ENCODE data around the gene PRAC1. TPM values are rescaled to one million over a fixed set of nuclear protein-coding genes. Genes with fewer than 3 reads are reported as not detected.

The PRAC1 gene
- total RNA-seq, 2 donors from 2014 or later = not detected

DNA sequence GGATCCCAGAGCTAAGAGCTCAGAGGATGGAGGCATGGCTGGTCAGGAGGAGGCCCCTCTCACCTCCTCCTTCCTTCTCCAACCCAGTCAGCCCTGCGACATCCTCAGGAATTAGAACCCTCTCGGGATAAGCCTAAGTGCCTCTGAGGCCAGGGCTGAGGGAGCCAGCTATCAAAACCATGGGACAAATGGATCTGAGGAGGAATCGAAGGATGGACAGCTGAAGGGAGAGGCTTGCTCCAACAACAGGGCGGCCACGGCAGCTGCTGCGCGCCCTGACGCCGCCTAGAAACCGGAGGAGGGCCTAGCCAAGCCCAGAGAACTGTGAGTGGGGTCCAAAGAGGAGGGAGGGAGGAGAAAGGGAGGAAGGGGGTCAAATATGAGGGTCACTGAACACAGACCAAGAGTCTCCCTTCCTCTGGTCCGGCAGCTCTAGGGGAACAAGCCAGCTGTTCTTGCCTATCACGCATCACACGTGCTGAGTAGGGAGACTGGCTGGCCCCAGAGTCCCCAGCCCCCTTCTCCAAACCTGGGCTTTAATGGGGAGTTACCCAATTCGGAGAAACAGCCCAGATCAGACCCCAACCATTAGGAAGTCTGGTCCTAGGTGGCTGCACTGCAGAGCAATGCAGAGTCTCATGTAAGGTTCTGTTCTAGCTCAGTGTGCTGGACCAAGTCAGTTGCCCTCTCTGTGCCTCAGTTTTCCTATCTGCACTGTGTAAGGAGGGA, 12.2 kb upstream of the PRAC1 start:
- H3K4me3 Mint-ChIP-seq = no peak overlapping the region
- H3K4me3 ChIP-seq (ENCODE audit: low read length) = no peak overlapping the region

DNA sequence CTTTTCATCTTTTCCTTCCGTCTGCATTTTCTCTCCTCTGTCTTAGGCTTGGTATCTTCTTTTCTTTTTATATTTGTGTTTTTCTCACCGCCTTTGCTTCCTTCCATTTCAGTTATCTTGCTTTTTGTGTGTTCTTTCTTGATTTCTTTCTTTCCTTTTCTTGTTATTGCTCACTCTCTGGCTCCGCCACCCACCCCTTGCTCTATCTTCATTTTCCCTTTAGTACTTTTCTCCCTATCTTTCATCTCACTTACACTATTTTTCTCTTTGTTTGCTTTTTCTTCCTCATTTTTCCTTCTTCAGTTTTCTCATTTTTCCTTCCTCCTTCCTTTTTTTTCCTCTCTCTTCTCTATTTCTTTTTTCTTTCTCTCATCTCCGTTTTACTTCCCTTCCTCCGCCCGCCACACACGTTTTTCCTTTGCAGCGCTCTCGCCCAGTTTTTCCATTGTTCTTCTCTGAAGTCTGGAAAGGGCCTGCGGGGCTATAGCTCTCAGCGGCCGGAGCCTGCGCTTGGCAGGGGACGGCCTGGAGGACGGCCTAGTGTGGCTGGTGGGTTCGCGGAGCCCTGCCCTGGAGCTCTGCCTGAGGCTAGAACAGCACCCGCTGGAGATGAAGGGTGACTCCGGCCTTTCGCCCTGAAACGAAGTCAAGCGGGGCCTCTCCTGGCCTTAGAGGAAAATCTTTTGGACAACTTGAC, 11.5 kb upstream of the PRAC1 start:
- Histone ChIP-seq H3K27ac (ENCODE audit: low read depth, low read length) (no peak overlapping the region), H3K4me1 (ENCODE audit: control insufficient read depth, insufficient read depth, low read length) (peaks cover 3% of the 10 kb centered on the region), H3K9ac (ENCODE audit: extremely low read depth, low read length, poor library complexity, severe bottlenecking) (no peak overlapping the region), H3K4me3 (ENCODE audit: low read length) (no peak overlapping the region), H3K27me3 (ENCODE audit: control insufficient read depth, insufficient read depth, low read length, poor library complexity, severe bottlenecking) (peaks cover 100% of the 10 kb centered on the region), H3K9me3 (ENCODE audit: control insufficient read depth, low read length) (peaks cover under 1% of the 10 kb centered on the region), H3K36me3 (ENCODE audit: control insufficient read depth, insufficient read depth, low read length) (no peaks in the 10 kb centered on the region)
- H3K36me3 Mint-ChIP-seq (ENCODE audit: low read depth) = no peaks in the 10 kb centered on the region
- 10 to 11% methylated on average over 14 to 22 of the region's 22 CpGs for WGBS, 2 experiments (ENCODE audit: insufficient coverage in 1 of 2, insufficient read length in 1 of 2)
- H3K27ac Mint-ChIP-seq = no peak overlapping the region
- no peak for DNase-seq
- TF ChIP-seq, protein P1, sequence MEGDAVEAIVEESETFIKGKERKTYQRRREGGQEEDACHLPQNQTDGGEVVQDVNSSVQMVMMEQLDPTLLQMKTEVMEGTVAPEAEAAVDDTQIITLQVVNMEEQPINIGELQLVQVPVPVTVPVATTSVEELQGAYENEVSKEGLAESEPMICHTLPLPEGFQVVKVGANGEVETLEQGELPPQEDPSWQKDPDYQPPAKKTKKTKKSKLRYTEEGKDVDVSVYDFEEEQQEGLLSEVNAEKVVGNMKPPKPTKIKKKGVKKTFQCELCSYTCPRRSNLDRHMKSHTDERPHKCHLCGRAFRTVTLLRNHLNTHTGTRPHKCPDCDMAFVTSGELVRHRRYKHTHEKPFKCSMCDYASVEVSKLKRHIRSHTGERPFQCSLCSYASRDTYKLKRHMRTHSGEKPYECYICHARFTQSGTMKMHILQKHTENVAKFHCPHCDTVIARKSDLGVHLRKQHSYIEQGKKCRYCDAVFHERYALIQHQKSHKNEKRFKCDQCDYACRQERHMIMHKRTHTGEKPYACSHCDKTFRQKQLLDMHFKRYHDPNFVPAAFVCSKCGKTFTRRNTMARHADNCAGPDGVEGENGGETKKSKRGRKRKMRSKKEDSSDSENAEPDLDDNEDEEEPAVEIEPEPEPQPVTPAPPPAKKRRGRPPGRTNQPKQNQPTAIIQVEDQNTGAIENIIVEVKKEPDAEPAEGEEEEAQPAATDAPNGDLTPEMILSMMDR (conservative IDR thresholded peaks at IDR 0.05) = no peak
- H3K27me3 Mint-ChIP-seq (ENCODE audit: insufficient read depth) = peaks cover 100% of the 10 kb centered on the region
- H3K9me3 Mint-ChIP-seq = no peaks in the 10 kb centered on the region
- H3K4me1 Mint-ChIP-seq = peaks cover 10% of the 10 kb centered on the region
- no peak overlapping the region for H3K4me3 Mint-ChIP-seq

More for the DNA sequence above, 12.2 kb upstream of the PRAC1 start:
- TF ChIP-seq, protein P1 (conservative IDR thresholded peaks at IDR 0.05) = no peak
- Histone ChIP-seq H3K4me1 (ENCODE audit: control insufficient read depth, insufficient read depth, low read length) (peaks cover 3% of the 10 kb centered on the region), H3K9ac (ENCODE audit: extremely low read depth, low read length, poor library complexity, severe bottlenecking) (no peak overlapping the region), H3K27me3 (ENCODE audit: control insufficient read depth, insufficient read depth, low read length, poor library complexity, severe bottlenecking) (peaks cover 100% of the 10 kb centered on the region), H3K9me3 (ENCODE audit: control insufficient read depth, low read length) (peaks cover 7% of the 10 kb centered on the region), H3K36me3 (ENCODE audit: control insufficient read depth, insufficient read depth, low read length) (no peaks in the 10 kb centered on the region), H3K27ac (ENCODE audit: low read depth, low read length) (no peak overlapping the region)
- H3K27me3 Mint-ChIP-seq (ENCODE audit: insufficient read depth) = peaks cover 100% of the 10 kb centered on the region
- H3K4me1 Mint-ChIP-seq = peaks cover 10% of the 10 kb centered on the region
- peaks cover 5% of the 10 kb centered on the region for H3K9me3 Mint-ChIP-seq
- H3K27ac Mint-ChIP-seq = no peak overlapping the region
- WGBS, 2 experiments (ENCODE audit: insufficient coverage in 1 of 2, insufficient read length in 1 of 2) = 7 to 12% methylated on average over 5 to 14 of the region's 14 CpGs
- peak; percentile 59 for DNase-seq
- no peaks in the 10 kb centered on the region for H3K36me3 Mint-ChIP-seq (ENCODE audit: low read depth)

DNA sequence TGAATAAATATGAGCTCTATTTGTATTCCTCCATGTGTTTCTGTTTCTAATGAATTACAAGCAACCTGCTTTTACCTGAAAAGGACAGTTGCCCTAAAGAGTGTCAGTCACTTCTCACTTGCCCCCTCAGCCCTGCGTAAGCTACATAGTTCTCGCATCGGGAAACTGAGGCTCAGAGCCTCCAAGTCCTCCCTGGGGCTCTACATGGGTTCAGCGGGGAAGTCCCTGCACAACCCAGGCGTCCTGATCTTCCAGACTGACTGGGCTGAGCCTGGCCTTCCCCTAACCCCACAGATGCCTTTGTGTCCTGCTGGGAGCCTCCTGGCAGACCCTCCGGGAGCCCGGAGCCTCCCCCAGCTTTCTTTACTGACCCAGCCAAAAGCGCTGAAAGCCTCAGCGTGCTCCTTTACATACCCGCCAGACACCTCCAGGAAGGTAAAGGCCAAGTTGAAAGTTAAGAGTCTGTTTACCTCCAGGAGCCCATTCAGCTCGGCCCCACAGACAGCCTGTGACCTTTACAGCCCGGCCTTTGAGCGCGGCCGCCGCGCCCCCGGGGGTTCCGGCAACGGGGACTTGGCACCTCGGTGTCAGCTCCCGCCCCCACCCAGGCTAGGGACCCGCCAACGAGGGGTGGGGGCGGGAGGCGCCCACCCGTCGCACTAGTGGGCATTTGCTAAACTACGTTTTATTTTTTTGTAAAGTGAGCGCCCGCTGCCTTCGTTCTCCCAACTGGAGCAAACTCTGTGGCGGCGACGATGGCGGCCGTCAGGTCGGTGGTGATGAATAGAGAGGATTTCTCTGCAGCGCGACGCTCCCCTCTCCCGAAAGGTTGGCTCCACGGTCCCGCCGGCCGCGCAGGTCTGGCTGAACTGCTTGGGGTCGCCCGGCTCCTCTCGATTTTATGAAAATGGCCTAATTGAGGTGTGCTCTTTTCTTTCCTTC, 10.6 kb upstream of the PRAC1 start:
- TF ChIP-seq, protein P1 (conservative IDR thresholded peaks at IDR 0.05) = no peak
- DNase-seq = peak; percentile 90
- Mint-ChIP-seq H3K27me3 (ENCODE audit: insufficient read depth) (peaks cover 100% of the 10 kb centered on the region), H3K36me3 (ENCODE audit: low read depth) (no peaks in the 10 kb centered on the region), H3K27ac (no peak overlapping the region), H3K4me1 (peaks cover 11% of the 10 kb centered on the region), H3K4me3 (no peak overlapping the region), H3K9me3 (no peaks in the 10 kb centered on the region)
- Histone ChIP-seq H3K36me3 (ENCODE audit: control insufficient read depth, insufficient read depth, low read length) (no peaks in the 10 kb centered on the region), H3K9ac (ENCODE audit: extremely low read depth, low read length, poor library complexity, severe bottlenecking) (no peak overlapping the region), H3K9me3 (ENCODE audit: control insufficient read depth, low read length) (no peaks in the 10 kb centered on the region), H3K27me3 (ENCODE audit: control insufficient read depth, insufficient read depth, low read length, poor library complexity, severe bottlenecking) (peaks cover 100% of the 10 kb centered on the region), H3K27ac (ENCODE audit: low read depth, low read length) (no peak overlapping the region), H3K4me3 (ENCODE audit: low read length) (no peak overlapping the region), H3K4me1 (ENCODE audit: control insufficient read depth, insufficient read depth, low read length) (no peaks in the 10 kb centered on the region)
- 0 to 2% methylated on average over 13 to 50 of the region's 50 CpGs for WGBS, 2 experiments (ENCODE audit: insufficient coverage in 1 of 2, insufficient read length in 1 of 2)

Measured in endodermal cell (in vitro differentiated cells).